Stomach (tissue), 4 donors: ENCODE results near the gene CENPX.

Experiments used
- CTCF ChIP-seq, 7 experiments: fragments of 450-650 bp in 4 of 7; fragments of 200-600 bp in 3 of 7; sonication (generic) in 3 of 7; IDR thresholded peaks; one replicate each; pipeline ENCODE4 v1.5.1; 2016 to 2019; ENCODE audit warnings: antibody characterized with exemption in 7 of 7, control low read depth in 2 of 7, mild to moderate bottlenecking in 1 of 7
- EP300 ChIP-seq: sonication (generic); formaldehyde crosslinking; IDR thresholded peaks from one replicate; pipeline ENCODE4 v1.6.1; 2017; ENCODE audit warnings: antibody characterized with exemption

GRCh38 chr17:82018152-82018988 lies 4.3 kb downstream of the CENPX start:
- TF ChIP-seq EP300 (no peak), CTCF (IDR thresholded peaks at IDR 0.05) (no peak)
